Activated CD8-positive, alpha-beta memory T cell treated with anti-CD3 and anti-CD28 coated beads, Interleukin-2, amount 50 U/mL, for 1 hour (primary cell): Measurements from ENCODE around the gene IL12A.

Experiments
- DNase-seq: peaks from one replicate; pipeline ENCODE4 v3.0.0-alpha.2; 2020; ENCODE audit errors: extremely low read depth

The IL12A gene

DNA sequence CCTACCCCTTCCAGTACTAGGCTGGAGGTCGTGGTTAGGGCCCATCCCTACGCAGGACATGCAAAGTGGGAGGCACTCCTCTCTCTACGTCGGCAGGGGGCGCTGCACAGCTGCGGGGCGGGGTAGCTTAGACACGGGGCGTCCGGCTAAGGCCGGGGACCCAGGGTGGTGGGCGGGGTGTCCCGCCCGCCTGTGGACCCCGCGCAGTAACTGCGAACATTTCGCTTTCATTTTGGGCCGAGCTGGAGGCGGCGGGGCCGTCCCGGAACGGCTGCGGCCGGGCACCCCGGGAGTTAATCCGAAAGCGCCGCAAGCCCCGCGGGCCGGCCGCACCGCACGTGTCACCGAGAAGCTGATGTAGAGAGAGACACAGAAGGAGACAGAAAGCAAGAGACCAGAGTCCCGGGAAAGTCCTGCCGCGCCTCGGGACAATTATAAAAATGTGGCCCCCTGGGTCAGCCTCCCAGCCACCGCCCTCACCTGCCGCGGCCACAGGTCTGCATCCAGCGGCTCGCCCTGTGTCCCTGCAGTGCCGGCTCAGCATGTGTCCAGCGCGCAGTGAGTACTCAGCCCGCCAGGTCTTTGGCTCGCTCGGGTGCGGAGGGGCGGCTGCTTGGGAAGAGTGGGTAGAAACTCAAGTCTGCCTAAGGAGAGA, at the start of gene IL12A:
Gene IL12A, plus strand, starts transcription at position 219 of the 655 bp plus-strand sequence.
- DNase-seq, result peak; percentile 61

DNA sequence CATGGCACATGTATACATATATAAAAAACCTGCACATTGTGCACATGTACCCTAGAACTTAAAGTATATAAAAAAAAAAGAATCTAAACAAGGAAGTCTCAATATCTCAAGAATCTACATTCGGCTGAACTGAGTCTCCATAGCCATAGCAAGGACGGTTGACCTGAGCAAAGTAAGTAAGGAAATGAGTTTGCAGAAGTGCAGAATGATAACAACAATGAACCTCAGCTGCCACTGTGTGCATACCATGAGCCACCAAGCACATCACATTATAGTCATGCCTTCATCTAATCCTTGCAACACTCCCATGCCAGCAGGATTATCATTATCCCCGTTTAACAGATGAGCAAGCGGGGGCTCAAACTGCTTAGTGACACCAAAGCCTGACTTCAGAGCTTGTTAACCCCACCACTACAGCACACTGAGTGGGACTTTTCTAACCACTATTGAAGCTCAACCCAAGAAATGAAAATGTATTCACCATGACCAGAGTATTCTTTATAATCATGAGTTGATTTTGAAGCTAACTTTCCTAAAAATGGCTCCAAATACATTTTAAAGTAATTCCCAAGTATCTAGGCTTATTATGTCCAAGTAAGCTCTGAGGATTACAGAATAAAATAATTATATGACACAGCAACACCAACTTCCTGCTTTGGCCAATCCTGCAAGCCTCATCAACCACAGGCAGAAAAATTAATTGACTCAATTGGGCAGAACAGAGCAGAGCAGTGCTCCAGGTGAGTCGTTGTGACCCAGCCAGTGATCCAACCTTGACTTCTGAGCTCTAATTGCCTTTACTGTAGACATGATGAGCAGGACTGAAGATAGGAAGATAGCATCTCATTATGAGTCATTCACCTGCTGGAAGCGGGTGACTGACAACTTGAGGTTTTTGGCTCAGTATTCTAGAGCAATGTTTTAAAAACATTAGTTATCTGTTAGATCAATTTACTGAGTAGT, 47.3 kb upstream of the IL12A start:
- DNase-seq, result no peak

DNA sequence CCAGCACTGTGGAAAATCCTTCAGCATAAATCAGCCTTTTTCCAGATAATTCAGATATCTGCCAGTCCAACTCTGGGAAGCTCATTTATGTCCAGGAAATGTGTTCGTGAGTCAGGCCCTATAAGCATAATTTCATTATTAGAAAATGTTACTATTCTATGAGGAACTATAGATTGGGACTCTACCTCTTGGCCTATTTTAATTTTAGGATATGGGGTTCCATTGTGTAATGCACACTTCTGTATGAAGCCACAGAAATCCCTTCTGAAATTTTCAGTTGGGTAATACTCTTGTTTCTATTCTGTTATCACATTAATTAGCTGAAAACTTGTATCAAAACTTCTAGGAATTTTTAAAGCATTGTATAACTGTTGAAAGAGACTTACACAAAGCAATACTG, 43.9 kb upstream of the IL12A start:
- DNase-seq, result no peak

DNA sequence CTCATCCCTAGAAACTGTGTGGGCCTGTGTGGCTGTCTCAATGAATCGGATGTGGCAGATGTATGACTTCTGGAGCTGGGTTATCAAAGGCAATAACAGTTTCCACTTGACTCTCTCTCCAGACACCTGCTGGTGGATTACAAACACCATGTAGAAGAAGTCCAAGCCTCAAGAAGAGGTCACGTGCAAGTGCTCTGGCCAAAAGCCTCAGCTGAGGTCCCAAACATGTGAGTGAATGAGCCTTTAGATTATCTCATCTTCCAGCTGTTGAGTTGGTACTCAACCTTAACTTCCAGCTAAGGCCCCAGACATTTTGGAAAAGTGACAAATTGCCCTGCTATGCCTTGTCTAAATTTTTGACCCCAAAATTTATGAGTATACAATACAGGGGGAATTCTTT, 42.7 kb upstream of the IL12A start:
- no peak for DNase-seq

- no peak for DNase-seq
Observed at GRCh38 chr3:159947220-159947619, 41.4 kb upstream of the IL12A start.

DNA sequence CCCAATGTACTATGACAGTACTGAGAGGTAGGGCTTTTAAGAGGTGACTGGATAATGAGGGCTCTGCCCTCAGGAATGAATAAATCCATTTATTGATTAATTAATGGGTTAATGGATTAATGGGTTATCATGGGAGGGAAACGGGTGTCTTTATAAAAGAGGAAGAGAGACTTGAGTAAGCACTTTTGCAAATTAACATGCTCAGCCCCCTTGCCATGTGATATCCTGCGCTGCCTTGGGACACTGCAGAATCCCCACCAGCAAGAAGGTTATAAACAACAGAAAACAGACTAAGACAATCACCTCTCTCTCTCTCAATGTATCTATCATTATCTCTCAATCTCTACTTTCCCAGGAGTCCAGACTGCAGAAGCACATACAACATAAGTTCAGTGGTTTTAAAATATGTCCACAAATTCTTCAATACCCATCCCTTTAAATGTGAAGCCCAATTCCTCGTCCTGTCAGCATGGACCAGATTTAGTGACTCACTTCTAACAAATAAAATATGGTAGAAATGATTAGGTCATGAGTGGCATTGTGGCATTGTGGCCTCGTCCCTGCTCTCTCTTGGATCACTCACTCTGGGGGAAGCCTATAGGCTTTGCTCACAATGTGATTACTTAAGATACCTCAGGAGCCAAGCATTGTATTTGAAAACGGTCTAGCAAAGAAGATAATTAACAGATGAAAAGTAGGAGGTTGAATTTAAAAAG, 40.0 kb upstream of the IL12A start:
- DNase-seq, result no peak

GRCh38 chr3:159950156-159950898, 38.3 kb upstream of the IL12A start:
- no peak for DNase-seq

- DNase-seq, result no peak
Observed at GRCh38 chr3:159951540-159951939, 37.1 kb upstream of the IL12A start.

DNA sequence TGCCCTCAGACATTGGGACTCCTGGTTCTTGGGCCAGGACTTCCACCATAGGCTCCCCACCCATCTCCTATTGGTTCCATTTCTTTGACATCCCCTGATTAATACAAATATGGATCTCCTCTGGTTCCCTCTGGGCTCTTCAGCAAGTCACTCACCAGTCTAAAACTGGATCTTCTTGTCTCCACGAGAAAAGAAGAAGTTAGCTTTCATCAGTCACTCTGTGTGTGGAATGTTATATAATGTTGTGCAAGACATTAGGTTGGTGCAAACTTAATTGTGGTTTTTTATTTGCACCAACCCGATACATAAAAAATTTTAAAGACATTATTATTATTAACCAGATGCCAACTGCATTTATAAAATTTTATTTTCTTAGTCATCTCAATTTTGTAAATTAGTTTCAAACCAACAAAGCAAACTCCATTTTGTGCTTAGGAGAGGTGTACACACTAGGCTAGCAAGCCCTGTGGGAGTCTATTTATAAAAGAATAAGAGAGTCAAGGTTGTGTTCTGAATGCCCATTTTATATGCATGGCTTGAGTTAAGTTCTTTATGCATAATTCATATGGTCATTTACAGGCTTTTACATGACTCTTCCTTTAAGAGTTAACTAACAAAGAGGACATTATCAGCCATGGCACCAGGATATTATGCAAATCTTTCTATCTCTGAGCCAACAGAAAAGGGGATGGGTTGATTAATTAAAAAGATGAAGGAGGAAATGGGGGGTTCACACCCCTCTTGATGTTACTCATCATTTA, 35.1 kb upstream of the IL12A start:
- DNase-seq, result no peak

- DNase-seq, result no peak
Observed at GRCh38 chr3:159960188-159961148, 28.2 kb upstream of the IL12A start.

- DNase-seq, result no peak
Observed at GRCh38 chr3:159964166-159964973, 24.3 kb upstream of the IL12A start.

DNA sequence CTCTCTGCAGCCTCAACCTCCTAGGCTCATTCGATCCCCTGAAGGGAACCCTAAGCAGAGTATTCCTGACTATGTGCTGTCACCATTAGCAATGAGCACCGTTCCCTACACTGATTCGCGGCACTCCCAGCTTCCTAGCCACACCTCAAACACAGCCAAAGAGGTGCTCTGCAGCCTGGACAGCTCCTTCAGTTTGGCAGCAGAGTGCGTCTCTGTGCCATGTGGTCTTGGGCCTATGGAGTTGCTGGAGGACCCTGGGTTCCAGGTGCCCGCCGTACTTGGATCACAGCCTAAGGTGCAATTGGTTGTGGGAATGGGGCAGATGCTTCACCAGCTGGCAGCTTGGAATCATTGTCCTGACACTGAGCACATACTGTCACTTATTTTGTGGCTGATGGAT, 17.3 kb upstream of the IL12A start:
- DNase-seq, result no peak

- DNase-seq, result no peak
Observed at GRCh38 chr3:159977295-159977694, 11.3 kb upstream of the IL12A start.

GRCh38 chr3:159978353-159978752, 10.3 kb upstream of the IL12A start:
- DNase-seq, result no peak

DNA sequence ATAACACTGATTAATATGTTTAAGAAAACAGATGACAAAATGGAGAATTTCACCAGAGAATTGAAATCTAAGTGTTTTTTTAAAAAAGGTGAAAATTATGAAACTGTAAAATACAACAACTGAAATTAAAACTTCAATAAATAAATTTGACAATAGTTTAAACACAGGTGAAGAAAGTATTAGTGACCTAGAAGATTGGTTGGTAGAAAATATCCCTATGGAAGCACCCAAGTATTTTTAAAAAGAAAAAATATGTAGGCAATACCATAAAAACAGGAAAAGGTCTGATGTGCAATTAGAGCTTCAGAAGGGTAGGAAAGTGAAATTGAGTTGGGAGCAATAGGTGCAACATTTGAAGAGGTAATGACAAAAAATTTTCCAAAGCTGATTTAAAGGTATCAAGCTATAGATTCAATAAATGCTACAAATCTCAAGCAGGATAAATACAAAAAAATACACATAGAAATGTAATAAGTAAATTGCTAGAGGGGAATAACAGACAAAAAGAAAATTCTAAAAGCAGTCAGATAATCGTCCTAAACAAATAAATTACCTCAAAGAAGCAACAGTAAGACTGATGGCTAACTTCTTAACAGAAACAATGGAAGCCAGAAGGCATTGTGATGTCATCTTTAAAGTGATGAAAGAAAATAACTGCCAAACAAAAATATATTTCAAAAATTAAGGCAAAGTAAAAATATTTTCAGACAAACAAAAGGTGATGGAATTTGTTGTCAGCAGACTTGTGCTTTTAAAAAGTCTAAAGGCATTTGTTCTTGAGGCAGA, 9.5 kb upstream of the IL12A start:
- no peak for DNase-seq

- no peak for DNase-seq
Observed at GRCh38 chr3:159982442-159982974, 6.1 kb upstream of the IL12A start.

DNA sequence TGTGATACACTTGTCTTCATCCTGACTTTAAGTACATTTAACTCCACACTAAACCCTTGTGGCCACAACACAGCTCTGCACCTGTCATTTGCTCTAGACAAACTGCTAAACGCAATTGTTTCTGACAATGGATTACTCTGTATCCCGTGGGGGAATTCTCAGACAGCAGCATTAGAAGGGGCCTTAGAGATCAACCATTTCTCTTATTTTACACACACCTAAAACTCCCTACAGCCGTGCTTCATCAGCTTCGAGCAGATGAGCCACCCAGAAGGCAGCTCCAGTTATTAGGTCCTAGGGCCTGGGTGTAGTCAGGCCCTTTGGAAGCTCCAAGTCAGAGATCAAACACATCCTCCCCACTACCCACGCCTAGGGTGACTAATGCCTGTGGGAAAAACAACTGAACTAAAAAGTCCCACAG, 1.3 kb upstream of the IL12A start:
- no peak for DNase-seq
